ENCODE results near the gene VPS33A.

VPS33A gene

DNA sequence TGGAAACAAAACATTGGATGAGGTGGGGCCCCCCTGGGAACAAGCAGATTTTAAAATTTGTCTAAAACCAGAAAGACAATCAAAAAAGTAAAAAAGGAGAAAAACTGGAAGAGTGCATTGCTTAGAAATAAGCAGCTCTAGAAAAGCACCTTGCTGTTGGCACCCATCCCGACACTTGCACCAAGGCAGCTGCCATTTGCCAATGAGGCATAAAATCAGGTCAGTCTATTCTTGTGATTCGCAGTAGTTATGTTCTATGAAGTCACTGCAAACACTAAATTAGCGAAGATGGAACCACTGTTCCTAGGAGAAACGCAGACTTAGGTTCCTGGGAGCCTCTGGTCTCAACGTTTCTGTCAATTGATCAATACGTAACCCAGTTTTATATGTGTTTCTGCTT, 16.2 kb downstream of the VPS33A start:
- no peak for DNase-seq

DNA sequence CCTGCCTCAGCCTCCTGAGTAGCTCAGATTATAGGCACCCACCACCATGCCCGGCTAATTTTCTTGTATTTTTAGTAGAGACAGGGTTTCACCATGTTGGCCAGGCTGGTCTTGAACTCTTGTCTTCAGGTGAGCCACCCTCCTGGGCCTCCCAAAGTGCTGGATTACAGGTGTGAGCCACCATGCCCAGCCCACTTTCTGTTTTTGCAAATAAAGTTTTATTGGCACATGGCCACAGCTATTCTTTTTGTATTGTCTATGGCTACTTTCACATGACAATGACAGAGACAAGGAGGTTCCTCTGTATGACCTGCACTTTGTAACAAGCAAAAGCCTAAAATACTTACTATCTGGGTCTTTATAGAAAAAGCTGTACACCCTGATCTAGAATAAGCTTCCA, 20.7 kb downstream of the VPS33A start:
- no peak for DNase-seq

DNA sequence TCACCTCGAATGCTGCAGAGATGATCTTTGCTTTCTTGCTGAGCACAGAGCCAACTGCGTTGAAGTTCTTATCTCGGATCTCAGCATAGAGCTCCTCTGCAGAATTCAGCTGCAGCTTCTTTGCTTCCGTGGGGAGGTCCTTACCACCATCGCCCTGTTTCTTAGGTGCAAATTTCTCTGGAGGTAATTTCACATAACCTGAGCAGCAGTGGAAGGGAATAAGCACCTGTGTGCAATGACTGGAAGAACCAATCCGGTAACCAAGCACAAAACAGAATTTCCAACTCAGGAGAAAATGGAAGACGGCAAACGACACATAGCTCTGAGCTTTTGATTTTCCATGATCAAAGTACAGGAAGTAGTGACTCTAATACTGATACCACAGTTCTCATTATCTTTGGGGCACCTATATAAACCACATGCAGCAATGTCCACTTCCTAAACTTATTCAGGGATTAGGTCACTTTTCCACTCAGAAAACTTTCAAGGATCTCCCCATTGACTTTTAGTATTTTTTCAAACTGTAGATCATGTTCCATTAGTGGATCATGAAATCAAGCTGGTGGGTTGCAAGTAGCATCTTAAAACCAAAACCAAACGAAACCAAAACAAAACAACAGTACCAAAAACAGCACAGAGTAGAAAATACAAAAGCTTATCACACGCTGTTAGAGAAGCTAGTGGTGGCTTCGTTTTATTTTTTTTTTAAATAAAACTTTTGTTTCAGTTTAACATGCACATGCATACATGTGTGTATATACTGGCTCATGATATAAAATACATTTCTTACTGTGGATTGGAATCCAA, 21.5 kb downstream of the VPS33A start:
- DNase-seq: no peak

DNA sequence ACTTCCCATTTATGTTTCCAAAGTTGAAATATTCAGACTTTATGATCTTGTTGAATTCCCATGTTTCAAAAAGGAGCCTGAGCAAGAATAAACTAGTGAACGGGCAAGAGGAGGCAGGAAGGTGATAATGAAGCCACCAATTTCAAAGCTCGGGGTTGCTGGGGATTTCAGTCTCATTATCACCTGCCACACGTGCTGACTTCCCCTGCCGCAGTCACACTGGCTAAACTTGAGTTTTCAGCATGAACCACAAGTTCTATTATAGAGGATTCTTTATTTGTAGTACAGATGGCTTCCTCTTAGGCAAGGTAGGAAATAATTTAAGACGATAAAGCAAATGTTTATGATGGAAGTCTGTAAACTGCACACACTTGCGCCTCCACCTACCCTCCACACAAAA, 22.3 kb downstream of the VPS33A start:
- no peak for DNase-seq

DNA sequence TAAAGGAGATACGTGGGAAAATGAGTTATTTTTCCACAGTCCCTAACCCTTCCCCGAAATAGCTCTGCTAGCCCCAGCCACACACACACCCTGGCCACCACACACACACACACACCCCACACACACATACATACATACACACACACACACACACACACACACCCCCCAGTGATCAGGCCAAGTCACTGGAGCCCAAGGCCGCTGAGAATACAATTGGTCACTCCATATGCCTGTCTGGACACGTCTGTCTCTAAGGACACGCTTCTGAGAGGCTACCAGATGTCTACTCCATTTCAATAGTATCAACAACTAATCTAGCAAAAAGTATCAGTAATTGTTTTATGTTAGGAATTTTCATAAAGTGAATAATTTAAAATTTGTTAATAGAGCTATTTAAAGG, 27.4 kb downstream of the VPS33A start:
- DNase-seq: no peak

DNA sequence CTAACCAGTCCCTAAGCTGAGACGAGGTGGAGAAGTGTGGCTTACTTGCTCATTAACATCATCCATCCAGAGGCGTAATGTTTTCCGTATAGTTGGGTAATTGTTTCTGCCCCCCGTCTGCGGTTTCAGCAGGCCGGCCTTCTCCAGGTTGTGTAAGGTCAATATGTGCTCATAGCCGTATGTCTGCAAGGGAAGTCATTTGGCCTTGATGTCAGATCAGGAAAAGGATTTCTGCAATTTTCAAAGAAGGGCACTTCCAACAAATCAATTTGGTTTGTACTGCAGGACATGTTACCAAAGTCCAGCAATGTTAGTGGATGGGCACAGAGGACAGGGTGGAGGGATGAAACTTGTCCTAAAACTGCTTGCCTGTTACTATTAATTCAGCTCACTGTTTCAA, 30.6 kb downstream of the VPS33A start:
- DNase-seq: no peak

DNA sequence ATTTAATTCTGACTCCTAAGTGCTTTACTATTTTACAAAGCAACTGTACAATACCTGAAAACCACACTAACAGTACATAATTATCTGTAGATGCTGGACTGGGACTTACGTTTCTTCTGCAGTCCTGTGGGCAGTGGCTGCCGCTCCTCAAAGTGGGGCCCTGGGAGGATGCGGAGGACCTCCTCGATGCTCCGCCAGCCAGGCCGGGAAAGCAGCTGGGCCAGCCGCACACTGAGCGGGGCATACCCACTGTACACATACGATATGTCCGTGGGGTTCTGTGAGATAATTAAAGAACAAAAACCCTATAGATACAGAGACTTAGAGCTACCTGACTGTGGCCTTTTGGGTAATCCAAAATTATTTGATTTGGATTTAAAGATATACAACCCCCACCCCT, 33.6 kb downstream of the VPS33A start:
- no peak for DNase-seq

DNA sequence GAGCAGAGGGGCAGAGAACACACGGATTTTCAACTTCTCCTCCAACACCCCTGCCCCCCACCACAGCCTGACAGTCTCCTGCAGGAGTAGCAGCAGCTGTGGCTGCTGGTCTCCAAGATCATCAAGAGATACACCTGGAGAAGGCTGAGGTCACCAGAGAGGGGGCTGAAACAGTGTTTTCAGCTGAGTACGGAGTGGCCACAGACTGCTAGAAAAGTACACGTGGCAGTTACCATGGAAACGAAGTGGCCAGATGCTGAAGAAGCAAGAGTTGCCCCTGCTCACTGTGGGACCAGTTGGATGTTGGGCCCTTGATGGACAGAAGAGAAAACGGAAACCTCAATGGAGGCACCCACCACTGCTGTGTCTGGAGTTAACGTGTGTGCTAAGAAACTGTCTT, 35.5 kb downstream of the VPS33A start:
- no peak for DNase-seq

DNA sequence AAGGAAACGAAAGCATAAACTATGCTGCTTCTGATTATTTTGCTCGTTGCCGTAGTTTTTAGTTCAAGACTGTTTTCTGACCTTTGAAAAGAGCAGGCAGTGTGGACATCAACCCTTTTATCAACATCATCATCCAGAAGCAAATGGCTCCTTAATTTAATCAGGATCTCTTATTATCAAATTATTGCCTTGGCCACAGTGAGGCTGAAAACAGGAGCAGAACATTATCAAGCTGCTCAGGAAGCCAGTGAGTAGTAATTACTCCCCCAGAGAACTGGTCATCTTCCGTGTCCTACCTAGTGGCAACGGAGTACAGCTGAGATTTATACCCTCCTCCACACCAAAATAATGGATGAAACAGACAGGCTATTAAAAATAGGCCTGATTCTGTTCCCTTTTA, 38.2 kb downstream of the VPS33A start:
- no peak for DNase-seq

DNA sequence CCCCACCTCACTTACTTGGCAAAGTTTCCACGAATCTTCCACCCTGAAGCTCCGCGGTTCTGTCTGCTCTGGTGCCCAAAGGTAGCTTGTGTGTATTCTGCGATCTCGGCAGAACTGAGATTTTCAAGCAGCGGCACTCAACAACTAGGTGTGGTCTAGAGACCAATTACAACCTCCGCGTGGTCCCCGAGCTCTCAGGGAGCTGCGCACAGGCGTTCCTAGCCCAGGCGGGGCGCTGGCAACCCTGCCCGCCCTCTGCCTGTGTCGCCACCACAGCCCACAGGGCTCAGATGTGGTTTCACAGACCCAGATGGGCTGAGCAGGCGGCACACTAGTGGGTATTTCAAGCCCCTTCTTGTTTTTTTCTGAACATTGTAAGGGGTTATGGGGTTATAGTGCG, 39.0 kb downstream of the VPS33A start:
- DNase-seq: no peak

DNA sequence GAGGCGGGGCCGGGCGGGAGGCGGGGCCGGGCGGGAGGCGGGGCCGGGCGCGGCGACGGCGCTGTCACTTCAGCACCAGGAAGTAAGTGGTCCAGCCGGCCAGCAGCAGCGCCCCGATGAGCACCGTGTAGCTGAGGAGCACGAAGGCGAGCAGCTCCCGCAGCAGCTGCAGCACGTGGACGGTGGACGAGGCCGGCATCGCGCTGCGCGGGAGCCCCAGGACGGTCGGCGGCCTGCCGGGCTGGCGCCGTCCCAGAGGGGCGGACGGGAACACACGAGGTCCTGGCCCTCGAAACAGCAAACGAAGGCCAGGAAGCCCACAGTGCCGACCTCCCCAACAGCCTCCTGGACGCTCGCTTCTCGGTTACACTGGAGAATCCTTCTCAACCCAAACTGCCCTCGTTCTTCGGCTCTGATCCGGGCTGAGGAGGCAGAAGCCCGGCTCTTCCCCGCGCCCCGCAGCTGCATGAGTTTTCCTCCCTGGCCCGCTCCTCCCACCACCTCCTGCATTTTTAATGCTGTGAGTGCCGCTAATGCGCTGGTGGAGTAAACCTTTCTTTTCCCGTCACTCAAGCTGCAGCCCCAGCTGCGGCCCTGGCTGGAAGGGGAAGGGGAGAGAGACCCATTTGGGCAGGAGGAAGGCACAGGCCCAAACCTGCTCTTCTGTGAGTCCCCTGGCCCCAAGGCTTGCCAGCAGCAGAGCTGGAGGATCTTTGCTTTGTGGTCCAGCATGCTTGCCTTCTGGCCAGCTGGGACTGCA, 39.7 kb downstream of the VPS33A start:
- no peak for DNase-seq

DNA sequence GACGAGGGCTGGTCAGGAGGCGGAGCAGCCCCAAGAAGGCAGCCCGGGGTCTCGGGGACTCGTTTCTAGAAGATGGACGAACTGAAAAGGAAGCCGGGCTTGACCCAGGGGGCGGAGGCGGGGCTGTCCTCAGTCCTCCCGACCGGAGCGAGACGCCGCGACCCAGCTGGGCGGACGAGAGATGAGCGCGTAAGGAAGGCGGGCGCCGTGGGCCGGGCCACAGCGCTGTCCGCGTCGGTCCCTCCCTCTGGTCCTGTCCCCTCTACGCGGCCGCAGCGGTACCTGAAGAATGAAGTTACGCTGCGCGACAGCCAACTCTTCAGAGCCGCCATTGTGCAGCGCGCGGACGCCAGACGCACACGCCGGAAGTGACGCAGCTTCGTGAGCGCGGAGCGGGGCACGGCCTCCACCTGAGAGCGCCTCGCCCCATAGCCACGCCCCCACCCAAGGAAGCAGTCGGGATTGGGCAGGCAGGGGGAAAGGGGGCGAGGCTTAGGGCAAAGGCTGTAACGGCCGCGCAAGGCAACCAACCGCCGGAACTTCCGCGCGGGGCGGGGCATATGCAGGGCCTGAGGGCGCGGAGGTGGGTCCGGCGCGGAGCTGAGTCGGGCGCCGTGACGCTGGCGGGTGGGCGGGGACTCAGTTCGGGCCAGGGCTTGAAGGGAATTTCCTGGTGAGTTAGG, 40.5 kb downstream of the VPS33A start, which contains the start of gene DIABLO:
Gene DIABLO, minus strand, starts transcription at position 370 of the 683 bp plus-strand sequence. Its CDS starts 38 bp downstream, at position 332.
- peak; percentile 99 for DNase-seq

DNA sequence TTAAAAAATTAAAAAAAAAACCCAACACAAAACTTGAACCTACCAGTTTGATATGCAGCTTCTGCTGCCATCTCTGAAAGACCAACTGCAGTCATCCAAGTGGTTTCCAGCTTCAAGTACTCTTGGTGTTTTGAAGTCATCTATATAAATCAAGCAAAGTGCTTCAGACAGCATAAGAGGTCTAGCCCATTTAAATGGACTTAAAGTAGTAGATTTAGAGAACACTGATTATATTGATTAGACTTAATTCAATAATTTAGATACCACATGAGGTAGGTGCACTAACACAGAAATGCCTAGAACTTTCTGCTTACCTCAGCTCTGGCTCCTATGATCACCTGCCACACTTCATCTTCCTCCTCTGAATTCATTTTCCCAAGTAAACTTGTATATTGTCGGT, 49.8 kb downstream of the VPS33A start:
- DNase-seq: no peak

DNA sequence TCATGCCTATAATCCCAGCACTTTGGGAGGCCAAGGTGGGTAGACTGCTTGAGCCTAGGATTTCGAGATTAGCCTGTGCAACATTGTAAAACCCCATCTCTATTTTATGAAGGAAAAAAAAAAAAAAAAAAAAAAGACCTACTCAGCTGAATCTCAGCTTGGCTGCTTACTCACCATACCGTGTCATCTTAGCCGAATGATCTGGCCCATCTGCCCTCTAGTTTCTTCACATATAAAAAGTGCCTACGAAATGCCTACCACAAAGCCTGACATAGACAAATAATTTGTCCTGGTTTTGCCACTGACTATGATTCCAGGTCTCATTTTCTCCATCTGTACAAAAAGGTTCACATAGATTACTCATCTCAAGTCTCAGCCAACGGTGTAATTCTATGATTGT, 50.5 kb downstream of the VPS33A start:
- DNase-seq: no peak

DNA sequence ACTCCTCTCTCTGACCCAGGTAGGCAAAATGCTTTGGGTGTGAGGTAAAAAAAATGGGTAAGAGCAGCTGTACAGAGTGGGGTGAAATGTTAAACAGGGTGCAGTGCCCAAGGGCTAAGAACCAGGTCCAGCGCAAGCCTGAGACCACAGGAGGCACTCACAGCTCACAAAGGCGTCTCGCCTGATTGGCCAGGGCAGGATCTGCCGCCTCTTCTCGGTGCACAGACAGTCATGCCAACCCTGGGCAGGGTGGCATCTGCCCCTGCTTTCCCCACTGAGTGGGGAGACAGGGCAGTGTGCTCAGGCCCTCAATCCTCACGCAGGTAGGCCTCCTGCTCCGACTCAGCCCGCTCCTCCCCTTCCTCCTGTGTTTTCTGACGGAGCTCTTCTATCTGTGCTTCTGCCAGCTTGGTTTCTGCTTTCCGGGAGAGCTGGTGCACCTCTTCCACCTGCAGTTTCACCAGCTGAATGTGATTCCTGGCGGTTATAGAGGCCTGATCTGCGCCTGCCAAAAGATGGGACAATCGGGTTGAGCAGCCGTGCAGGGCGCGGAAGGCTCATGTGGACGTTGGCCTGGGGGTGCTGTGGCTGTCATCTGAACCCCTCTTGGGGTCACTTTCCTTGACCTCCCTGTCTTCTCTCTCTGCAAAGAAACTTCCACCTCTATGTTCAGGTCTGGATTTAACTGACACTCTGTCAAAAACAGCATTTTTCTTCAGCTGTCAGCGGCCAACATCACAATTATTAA, 58.0 kb downstream of the VPS33A start:
- no peak for DNase-seq

DNA sequence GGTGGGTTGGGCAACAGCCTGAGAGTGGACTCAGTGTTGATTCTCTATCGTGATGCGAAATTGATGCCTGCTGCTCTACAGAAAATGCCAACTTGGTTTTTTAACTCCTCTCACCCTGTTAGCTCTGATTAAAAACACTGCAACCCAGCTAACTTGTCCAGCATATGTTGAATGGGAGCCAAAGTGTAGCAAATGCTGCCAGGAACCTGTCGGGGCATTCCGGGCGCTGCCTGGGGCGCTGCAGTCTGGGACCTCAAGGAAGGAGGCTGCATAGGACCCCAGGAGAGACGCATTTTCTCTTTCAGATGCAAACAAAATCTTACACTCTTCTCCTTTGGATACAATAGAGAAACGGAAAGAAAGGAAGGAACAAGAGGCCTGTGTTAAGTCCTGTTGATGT, 58.9 kb downstream of the VPS33A start:
- no peak for DNase-seq

DNA sequence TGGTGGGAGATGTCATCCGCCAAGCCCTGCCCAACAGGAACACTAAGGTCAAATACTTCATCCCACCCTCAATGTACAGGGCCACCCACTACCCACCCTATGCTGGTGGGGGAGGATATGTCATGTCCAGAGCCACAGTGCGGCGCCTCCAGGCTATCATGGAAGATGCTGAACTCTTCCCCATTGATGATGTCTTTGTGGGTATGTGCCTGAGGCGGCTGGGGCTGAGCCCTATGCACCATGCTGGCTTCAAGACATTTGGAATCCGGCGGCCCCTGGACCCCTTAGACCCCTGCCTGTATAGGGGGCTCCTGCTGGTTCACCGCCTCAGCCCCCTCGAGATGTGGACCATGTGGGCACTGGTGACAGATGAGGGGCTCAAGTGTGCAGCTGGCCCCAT, 59.3 kb downstream of the VPS33A start:
- no peak for DNase-seq

DNA sequence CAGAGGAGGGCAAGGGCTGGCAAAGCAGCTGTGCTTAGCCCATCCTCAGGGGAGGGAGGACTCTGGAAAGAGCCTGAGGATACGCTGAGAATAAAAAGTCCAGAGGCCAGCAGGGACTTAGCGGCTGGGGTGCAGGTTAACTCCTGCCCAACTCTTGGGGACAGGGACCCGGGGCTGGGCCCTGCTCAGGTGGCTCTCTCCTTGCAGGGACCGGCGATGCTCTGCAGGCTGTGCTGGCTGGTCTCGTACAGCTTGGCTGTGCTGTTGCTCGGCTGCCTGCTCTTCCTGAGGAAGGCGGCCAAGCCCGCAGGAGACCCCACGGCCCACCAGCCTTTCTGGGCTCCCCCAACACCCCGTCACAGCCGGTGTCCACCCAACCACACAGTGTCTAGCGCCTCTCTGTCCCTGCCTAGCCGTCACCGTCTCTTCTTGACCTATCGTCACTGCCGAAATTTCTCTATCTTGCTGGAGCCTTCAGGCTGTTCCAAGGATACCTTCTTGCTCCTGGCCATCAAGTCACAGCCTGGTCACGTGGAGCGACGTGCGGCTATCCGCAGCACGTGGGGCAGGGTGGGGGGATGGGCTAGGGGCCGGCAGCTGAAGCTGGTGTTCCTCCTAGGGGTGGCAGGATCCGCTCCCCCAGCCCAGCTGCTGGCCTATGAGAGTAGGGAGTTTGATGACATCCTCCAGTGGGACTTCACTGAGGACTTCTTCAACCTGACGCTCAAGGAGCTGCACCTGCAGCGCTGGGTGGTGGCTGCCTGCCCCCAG, 60.0 kb downstream of the VPS33A start:
- DNase-seq: no peak

DNA sequence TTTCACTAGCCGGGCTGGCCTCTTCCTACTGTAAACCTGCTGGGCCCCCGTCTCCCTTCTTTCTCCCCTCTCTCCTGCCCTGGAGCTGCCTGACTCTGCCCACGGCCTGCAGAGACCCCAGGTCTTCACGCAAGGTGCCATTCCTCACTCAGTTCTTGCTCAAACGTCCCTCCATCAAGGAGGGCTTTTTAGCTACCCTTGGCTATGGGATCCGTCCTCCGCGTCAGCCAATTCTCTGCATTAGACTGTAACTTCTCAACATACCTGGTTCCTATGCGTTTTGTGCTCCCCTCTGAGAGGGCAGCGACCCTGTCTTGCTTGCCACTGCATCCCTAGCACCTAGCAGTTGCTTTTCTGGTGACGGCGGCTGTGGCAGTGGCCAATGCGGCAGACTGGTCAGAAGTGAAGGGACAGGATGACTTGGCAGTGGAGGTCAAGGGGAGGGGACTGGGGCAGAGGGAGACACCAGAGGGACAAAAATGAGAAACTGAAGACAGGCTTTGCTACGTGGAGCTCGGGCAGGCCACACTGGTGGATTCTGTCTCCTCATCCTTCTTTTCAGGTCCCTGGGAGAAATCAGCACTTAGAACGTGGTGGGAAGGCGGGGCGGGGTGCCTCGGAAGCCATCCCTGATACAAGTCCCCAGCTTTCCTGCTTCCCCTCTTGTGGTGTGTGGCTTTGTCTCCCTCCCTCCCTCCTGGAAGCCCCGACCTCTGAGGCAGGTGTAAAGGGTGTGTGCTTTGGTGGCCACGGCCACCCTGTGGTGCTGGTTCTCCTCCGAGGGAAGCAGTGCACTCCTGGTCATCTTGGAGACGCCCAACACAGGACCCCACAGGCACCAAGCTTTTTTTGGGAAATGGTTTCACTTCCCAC, 61.0 kb downstream of the VPS33A start:
- DNase-seq: no peak

DNA sequence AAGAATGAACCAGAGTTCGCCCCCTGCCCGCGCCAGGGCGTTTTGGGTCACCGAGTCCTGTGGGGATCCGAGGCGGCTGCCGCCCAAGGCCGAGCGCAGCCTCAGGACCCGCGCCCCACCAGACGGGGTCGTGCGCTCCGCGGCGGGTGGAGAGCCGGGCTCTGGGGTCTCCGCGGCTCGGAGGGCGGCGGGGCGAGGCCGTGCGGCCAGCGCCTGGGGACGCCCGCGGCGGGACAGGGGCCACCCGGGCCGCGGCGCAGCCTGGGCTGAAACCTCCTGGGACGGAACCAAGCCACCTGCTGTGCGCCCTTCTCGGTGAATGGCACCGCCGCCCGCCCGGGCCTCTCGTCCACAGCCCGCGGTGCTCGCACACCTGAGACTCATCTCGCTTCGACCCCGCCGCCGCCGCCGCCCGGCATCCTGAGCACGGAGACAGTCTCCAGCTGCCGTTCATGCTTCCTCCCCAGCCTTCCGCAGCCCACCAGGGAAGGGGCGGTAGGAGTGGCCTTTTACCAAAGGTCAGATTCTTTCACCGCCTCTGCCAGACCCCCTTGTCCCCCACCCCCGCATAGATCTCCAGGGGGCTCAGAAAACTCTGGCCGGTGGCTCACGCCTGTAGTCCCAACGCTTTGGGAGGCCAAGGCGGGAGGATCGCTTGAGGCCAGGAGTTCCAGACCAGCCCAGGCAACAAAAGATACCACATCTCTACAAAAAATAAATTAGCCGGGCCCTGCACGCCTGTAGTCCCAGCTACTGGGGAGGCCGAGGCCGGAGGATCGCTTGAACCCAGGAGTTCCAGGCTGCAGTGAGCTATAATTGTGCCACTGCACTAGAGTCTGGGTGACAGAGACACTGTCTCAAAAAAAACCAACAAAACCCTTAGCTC, 61.9 kb downstream of the VPS33A start:
- no peak for DNase-seq
